Sigmoid colon (tissue), 7 donors: ENCODE data around the gene NHEJ1. TPM values are rescaled to one million over a fixed set of nuclear protein-coding genes. Genes with fewer than 3 reads are reported as not detected.

Source experiments
- DNase-seq: peaks from one replicate; pipeline ENCODE4 v3.0.0-alpha.2; 2019
- H3K27ac ChIP-seq, 4 donors: fragments of 200-600 bp; sonication (generic); one replicate each; pipeline ENCODE4 v1.5.1; 2016 to 2019; ENCODE audit warnings: mild to moderate bottlenecking in 1 of 4
- H3K27me3 ChIP-seq, 3 donors: fragments of 200-600 bp; sonication (generic); one replicate each; pipeline ENCODE4 v1.5.1; 2019; ENCODE audit warnings: mild to moderate bottlenecking in 1 of 3
- H3K36me3 ChIP-seq, 4 donors: fragments of 200-600 bp; sonication (generic); one replicate each; pipeline ENCODE4 v1.5.1; 2016 to 2019
- H3K4me1 ChIP-seq, 4 donors: fragments of 200-600 bp; sonication (generic); one replicate each; pipeline ENCODE4 v1.5.1; 2017 to 2019
- H3K4me3 ChIP-seq, 4 donors: fragments of 200-600 bp; sonication (generic); one replicate each; pipeline ENCODE4 v1.5.1; 2017 to 2019; ENCODE audit warnings: mild to moderate bottlenecking in 2 of 4, moderate library complexity in 1 of 4
- H3K9me3 ChIP-seq, 4 donors: fragments of 200-600 bp in 3 of 4; sonication (generic) in 3 of 4; one replicate each; pipeline versions ENCODE4 v1.5.1 to v1.6.1; 2013 to 2019
- EP300 ChIP-seq, 4 donors: sonication (generic); formaldehyde crosslinking; IDR thresholded peaks; one replicate each; pipeline ENCODE4 v1.6.1; 2017; ENCODE audit warnings: antibody characterized with exemption in 4 of 4
- POLR2A ChIP-seq, 2 donors: fragments of 450-650 bp; IDR thresholded peaks; one replicate each; pipeline ENCODE4 v1.6.1; 2016; ENCODE audit warnings: antibody characterized with exemption in 2 of 2, mild to moderate bottlenecking in 2 of 2, moderate library complexity in 2 of 2
- POLR2AphosphoS5 ChIP-seq, 4 donors: sonication (generic); formaldehyde crosslinking; IDR thresholded peaks; one replicate each; pipeline ENCODE4 v1.6.1; 2017; ENCODE audit warnings: antibody characterized with exemption in 4 of 4
- WGBS, 2 donors: extraction: QIAGEN DNeasy Blood & Tissue Kit; methylation state at CpG; one replicate each; pipeline ENCODE4 v1.1.7; 2013; 5-methylcytosine and 5-hydroxymethylcytosine counted together
- intact Hi-C: fragments of 100-400 bp; cut with DNase I; formaldehyde crosslinking; loops from one replicate; pipeline ENCODE4 v1.15.1; 2023
- polyA plus RNA-seq, 3 donors: library from polyadenylated mRNA; stranded (reverse); fragments of 200-250 nt; gene quantifications; one replicate each; pipeline ENCODE4 v1.2.3, GENCODE V29; 2013
- total RNA-seq, 4 donors: library from RNA; depleted of rRNA; stranded (reverse); fragments of >200 nt; gene quantifications; one replicate each; pipeline ENCODE4 v1.1.0, GENCODE V29; 2016
- TF ChIP-seq, protein P1 (sequence below), 4 experiments: fragments of 450-650 bp in 3 of 4; fragments of 200-600 bp in 1 of 4; IDR thresholded peaks; one replicate each; pipeline ENCODE4 v1.5.1; 2016 to 2019; ENCODE audit warnings: antibody characterized with exemption in 4 of 4, mild to moderate bottlenecking in 3 of 4, moderate library complexity in 2 of 4
- donor health status: healthy with polysubstance abuse.
- donor health status: Bipolar disorder and iron deficiency.
- donor health status: healthy.

NHEJ1 gene, protein sequence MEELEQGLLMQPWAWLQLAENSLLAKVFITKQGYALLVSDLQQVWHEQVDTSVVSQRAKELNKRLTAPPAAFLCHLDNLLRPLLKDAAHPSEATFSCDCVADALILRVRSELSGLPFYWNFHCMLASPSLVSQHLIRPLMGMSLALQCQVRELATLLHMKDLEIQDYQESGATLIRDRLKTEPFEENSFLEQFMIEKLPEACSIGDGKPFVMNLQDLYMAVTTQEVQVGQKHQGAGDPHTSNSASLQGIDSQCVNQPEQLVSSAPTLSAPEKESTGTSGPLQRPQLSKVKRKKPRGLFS
- 10 to 100 TPM; 15.1 to 22.5 (median 18.4) TPM for total RNA-seq
- polyA plus RNA-seq = 10 to 100 TPM; 23.6 to 60.1 (median 50.2) TPM

DNA sequence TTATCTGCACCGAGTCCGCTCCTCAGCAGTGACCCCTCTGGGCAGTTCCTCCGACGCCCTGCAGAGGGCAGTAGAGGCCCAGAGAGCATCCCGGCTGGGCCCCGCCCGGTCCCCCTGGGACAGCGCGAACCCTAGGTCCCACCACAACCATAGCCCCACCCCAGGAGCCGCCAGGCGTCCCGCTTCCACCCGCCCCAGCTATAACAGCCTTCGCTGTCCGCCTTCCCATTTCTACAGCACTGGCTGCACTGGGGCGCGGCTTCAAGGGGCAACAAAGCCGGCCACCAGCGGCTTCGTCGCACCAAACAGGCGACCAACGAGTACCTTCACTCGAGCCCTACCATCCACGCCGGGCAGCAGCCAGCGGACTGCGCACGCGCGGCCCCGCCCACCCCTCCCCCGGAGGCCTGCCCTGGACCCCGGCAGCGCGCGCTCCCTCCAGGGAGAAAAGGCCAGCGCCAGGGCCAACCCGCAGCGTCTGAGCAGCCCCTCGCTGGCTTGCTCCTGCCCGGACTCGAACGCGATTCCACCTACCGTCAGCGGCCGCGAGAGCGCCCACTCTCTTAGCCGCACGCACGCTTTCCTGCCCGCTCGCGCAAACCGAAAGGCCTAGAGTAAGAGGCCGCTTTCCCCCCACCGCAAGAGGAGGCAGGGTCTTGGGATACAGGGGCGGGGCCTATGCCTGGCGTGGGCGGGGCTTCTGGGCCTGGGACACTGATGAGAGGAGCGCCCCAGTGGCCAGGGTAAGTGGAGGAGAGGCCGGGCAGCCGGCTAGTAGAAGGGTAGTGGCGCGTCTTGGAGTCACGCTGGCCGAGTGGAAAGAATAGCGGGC, at the start of gene NHEJ1:
Gene NHEJ1 (minus strand): TSS at position 630 of the 832 bp plus-strand sequence. CDS start 2,453 bp downstream, outside the sequence.
- TF ChIP-seq POLR2A (IDR thresholded peaks at IDR 0.05) (peak; percentile 42 to 53), POLR2AphosphoS5 (IDR thresholded peaks at IDR 0.05) (peak; percentile 57 to 88 (median 80)), EP300 (IDR thresholded peaks at IDR 0.05) (no peak)
- TF ChIP-seq, protein P1, sequence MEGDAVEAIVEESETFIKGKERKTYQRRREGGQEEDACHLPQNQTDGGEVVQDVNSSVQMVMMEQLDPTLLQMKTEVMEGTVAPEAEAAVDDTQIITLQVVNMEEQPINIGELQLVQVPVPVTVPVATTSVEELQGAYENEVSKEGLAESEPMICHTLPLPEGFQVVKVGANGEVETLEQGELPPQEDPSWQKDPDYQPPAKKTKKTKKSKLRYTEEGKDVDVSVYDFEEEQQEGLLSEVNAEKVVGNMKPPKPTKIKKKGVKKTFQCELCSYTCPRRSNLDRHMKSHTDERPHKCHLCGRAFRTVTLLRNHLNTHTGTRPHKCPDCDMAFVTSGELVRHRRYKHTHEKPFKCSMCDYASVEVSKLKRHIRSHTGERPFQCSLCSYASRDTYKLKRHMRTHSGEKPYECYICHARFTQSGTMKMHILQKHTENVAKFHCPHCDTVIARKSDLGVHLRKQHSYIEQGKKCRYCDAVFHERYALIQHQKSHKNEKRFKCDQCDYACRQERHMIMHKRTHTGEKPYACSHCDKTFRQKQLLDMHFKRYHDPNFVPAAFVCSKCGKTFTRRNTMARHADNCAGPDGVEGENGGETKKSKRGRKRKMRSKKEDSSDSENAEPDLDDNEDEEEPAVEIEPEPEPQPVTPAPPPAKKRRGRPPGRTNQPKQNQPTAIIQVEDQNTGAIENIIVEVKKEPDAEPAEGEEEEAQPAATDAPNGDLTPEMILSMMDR (IDR thresholded peaks at IDR 0.05) = peak; percentile 93 to 100 (median 98)
- Histone ChIP-seq H3K4me1 (peaks cover 0 to 13% (median 10%) of the 10 kb centered on the region in 4 donors), H3K4me3 (peak within 1 kb of the TSS; percentile 70 to 75 (median 72)), H3K27me3 (no peaks in the 10 kb centered on the region), H3K9me3 (no peaks in the 10 kb centered on the region), H3K27ac (peak within 1 kb of the TSS; percentile 93 to 99 (median 96)), H3K36me3 (peaks cover 0 to 20% (median 12%) of the 10 kb centered on the region in 4 donors)
- DNase-seq = peak; percentile 99
- WGBS, 2 donors = 0% methylated on average over 70 of the region's 70 CpGs
- intact Hi-C loops = loop anchor here (1.0 to 5.0 kb wide), 6 partner anchors 16 to 227 kb away; partner anchors contain the start of genes ABCB6, CNPPD1 and DNPEP

DNA sequence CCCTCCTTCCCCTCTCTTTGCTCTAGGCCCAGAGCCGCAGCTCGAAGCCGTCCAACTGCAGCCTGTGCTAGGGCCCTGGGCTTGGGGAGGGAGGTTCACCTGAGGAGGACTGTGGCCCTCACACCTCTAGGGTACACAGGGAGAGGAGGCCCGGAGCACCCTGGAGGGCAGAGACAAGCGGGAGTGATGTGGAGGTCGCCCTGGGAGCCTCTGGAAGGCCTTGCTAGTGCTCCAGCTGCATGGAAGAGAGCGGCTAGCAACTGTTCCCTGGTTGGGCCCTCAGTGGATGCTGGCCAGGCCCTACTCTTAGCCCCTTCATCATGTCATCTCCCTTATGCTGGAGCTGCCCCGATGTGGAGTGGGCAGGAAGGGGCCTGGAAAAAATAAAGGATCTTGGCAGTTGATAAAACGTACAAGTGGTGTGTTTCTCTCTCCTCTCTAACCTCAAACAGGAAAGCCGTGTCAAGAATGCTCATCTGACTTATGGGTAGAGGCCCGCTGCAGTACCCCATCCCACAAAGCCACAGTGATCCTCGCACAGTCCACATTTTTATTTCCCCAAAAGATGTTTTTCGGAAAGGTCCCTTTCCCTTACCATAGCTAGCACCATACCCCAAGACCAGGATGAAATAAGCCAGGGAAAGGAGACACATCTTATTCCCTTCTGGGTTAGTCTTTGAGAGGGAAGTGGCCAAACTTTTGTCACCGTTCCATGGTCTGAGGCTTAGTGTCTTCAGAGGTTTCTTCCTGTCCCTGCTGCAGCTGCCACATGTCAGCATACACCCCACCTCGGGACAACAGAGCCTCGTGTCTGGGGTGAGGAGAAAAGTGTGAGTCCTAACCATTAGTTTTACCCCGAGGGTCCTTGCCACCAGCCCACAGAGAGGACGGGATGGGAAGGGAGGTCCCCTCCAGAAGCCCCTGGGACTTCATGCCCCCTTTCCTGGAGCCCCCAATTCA, 48.9 kb upstream of the NHEJ1 start:
- Histone ChIP-seq H3K27ac (no peak overlapping the region), H3K9me3 (no peaks in the 10 kb centered on the region), H3K27me3 (no peaks in the 10 kb centered on the region), H3K4me3 (no peak overlapping the region), H3K4me1 (peaks cover 0 to 22% (median 19%) of the 10 kb centered on the region in 4 donors), H3K36me3 (peaks cover 9 to 58% (median 34%) of the 10 kb centered on the region in 4 donors)
- no peak for TF ChIP-seq POLR2AphosphoS5 (IDR thresholded peaks at IDR 0.05)
- TF ChIP-seq, protein P1 (IDR thresholded peaks at IDR 0.05) = no peak
- no peak for TF ChIP-seq POLR2A (IDR thresholded peaks at IDR 0.05)
- no peak for TF ChIP-seq EP300 (IDR thresholded peaks at IDR 0.05)
- 71 to 87% methylated on average over 18 of the region's 18 CpGs for WGBS, 2 donors
- intact Hi-C loops = no loop called here
- peak; percentile 63 for DNase-seq

DNA sequence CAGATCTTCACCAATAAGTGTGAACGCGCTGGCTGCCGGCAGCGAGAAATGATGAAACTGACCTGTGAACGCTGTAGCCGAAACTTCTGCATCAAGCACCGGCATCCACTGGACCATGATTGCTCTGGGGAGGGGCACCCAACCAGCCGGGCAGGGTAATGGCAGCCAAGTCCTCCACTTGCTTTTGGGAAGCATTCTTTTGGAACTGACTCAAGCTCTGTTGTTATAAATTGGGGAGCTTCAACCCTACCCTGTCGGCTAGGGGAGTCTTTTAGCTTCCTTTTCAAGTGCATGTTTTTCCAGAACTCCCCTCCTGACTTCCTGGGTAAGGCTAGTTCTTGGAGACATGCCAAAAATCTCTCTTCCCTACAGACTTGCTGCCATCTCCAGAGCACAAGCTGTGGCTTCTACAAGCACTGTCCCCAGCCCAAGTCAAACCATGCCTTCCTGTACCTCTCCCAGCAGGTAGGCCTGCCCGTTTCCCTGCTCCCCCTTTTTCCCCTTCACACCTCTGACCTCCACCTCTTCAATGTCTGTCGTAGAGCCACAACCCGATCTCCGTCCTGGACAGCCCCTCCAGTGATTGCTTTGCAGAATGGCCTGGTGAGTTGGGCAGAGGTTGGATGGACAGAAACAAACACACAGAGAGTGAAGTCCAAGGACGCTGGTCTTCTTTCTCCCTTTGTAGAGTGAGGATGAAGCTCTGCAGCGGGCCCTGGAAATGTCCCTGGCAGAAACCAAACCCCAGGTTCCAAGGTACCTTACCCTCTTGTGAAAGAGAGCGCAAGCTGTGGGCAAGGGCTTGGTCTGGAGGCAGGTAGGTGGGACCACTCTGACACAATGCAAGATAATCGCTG, 47.5 kb upstream of the NHEJ1 start:
- peaks cover 6 to 44% (median 24%) of the 10 kb centered on the region in 4 donors for H3K36me3 ChIP-seq
- intact Hi-C loops = loop anchor here (1.0 kb wide), 2 partner anchors 9 to 48 kb away; partner anchors contain the start of gene NHEJ1
- peak overlapping the region in 1 of 4 donors; percentile 66 for H3K4me3 ChIP-seq
- peaks cover 0 to 22% (median 19%) of the 10 kb centered on the region in 4 donors for H3K4me1 ChIP-seq
- no peaks in the 10 kb centered on the region for H3K27me3 ChIP-seq
- no peaks in the 10 kb centered on the region for H3K9me3 ChIP-seq
- TF ChIP-seq EP300 (IDR thresholded peaks at IDR 0.05) (no peak), POLR2A (IDR thresholded peaks at IDR 0.05) (no peak), POLR2AphosphoS5 (IDR thresholded peaks at IDR 0.05) (no peak)
- TF ChIP-seq, protein P1 (IDR thresholded peaks at IDR 0.05) = no peak
- peak; percentile 55 for DNase-seq
- 66 to 75% methylated on average over 17 of the region's 17 CpGs for WGBS, 2 donors
- H3K27ac ChIP-seq = peak overlapping the region; percentile 93 to 97 (median 96)
